H9 (cell line): ENCODE data around the gene IGF1R. TPM values are rescaled to one million over a fixed set of nuclear protein-coding genes. Genes with fewer than 3 reads are reported as not detected.

Experiments used
- DNase-seq: peaks from one replicate; pipeline ENCODE4 v3.0.0-alpha.2; 2017
- H2AFZ ChIP-seq: one replicate; pipeline ENCODE4 v1.6.1; 2013; ENCODE audit warnings: mild to moderate bottlenecking, low read length, control low read depth, moderate library complexity
- H2AK5ac ChIP-seq: 2 replicates; pipeline ENCODE4 v1.6.1; 2013; ENCODE audit warnings: low read length, control low read depth, mixed read lengths; ENCODE audit not compliant: insufficient read length
- H2BK120ac ChIP-seq: one replicate; pipeline ENCODE4 v1.6.1; 2013; ENCODE audit warnings: low read depth, mild to moderate bottlenecking, low read length, control low read depth, inconsistent platforms; ENCODE audit not compliant: poor library complexity, severe bottlenecking
- H2BK12ac ChIP-seq: 2 replicates; pipeline ENCODE4 v1.6.1; 2013; ENCODE audit warnings: low read length, control low read depth, mixed read lengths, low read depth; ENCODE audit not compliant: insufficient read length
- H2BK15ac ChIP-seq: 2 replicates; pipeline ENCODE4 v1.6.1; 2013; ENCODE audit warnings: low read depth, low read length, control low read depth
- H2BK20ac ChIP-seq: one replicate; pipeline ENCODE4 v1.6.1; 2013; ENCODE audit warnings: low read depth, mild to moderate bottlenecking, low read length, control low read depth, inconsistent platforms; ENCODE audit not compliant: poor library complexity, severe bottlenecking
- H2BK5ac ChIP-seq: 2 replicates; pipeline ENCODE4 v1.6.1; 2013; ENCODE audit warnings: low read length, control low read depth, mixed read lengths; ENCODE audit not compliant: insufficient read length
- H3K14ac ChIP-seq: 2 replicates; pipeline ENCODE4 v1.6.1; 2013; ENCODE audit warnings: low read length, control low read depth; ENCODE audit not compliant: insufficient read depth
- H3K18ac ChIP-seq: 2 replicates; pipeline ENCODE4 v1.6.1; 2013; ENCODE audit warnings: low read depth, mild to moderate bottlenecking, mixed read lengths, low read length, control low read depth; ENCODE audit not compliant: insufficient read length
- H3K23ac ChIP-seq: 2 replicates; pipeline ENCODE4 v1.6.1; 2013; ENCODE audit warnings: low read length, control low read depth, mixed read lengths, low read depth; ENCODE audit not compliant: insufficient read length
- H3K23me2 ChIP-seq: 2 replicates; pipeline ENCODE4 v1.6.1; 2013; ENCODE audit warnings: low read depth, mild to moderate bottlenecking, mixed read lengths, low read length, control low read depth; ENCODE audit not compliant: insufficient read length, poor library complexity, severe bottlenecking
- H3K27ac ChIP-seq: 2 replicates; pipeline ENCODE4 v1.5.1; 2013; ENCODE audit warnings: low read length, control low read depth, mixed read lengths, low read depth; ENCODE audit not compliant: insufficient read length
- H3K27me3 ChIP-seq: 2 replicates; pipeline ENCODE4 v1.6.1; 2013; ENCODE audit warnings: low read length, control low read depth, inconsistent platforms; ENCODE audit not compliant: insufficient read depth
- H3K4ac ChIP-seq: 2 replicates; pipeline ENCODE4 v1.6.1; 2013; ENCODE audit warnings: low read depth, mild to moderate bottlenecking, control low read depth, inconsistent platforms, low read length, moderate library complexity
- H3K4me1 ChIP-seq: 2 replicates; pipeline ENCODE4 v1.6.1; 2013; ENCODE audit warnings: low read length, control low read depth, inconsistent platforms; ENCODE audit not compliant: insufficient read depth
- H3K4me2 ChIP-seq: 2 replicates; pipeline ENCODE4 v1.6.1; 2013; ENCODE audit warnings: low read length, control low read depth, mixed read lengths; ENCODE audit not compliant: insufficient read length, insufficient read depth
- H3K56ac ChIP-seq: 2 replicates; pipeline ENCODE4 v1.6.1; 2013; ENCODE audit warnings: low read depth, mild to moderate bottlenecking, mixed read lengths, low read length, control low read depth; ENCODE audit not compliant: insufficient read length
- H3K79me1 ChIP-seq: 2 replicates; pipeline ENCODE4 v1.6.1; 2013; ENCODE audit warnings: low read depth, mild to moderate bottlenecking, moderate library complexity, low read length, control low read depth, inconsistent platforms; ENCODE audit not compliant: insufficient read depth, poor library complexity, severe bottlenecking
- H3K79me2 ChIP-seq: 2 replicates; pipeline ENCODE4 v1.6.1; 2013; ENCODE audit warnings: low read length, control low read depth, inconsistent platforms; ENCODE audit not compliant: insufficient read depth
- H3K9ac ChIP-seq: 2 replicates; pipeline ENCODE4 v1.6.1; 2013; ENCODE audit warnings: low read length, control low read depth, mixed read lengths; ENCODE audit not compliant: insufficient read length; ENCODE audit errors: extremely low read depth
- H3K9me3 ChIP-seq: one replicate; pipeline ENCODE4 v1.6.1; 2013; ENCODE audit warnings: low read depth, low read length, inconsistent platforms; ENCODE audit not compliant: control insufficient read depth
- H3T11ph ChIP-seq: one replicate; pipeline ENCODE4 v1.6.1; 2013; ENCODE audit warnings: mild to moderate bottlenecking, low read length, control low read depth, inconsistent platforms
- H4K20me1 ChIP-seq: one replicate; pipeline ENCODE4 v1.6.1; 2013; ENCODE audit not compliant: control insufficient read depth, insufficient read length, insufficient read depth
- H4K5ac ChIP-seq: 2 replicates; pipeline ENCODE4 v1.6.1; 2013; ENCODE audit warnings: low read depth, mild to moderate bottlenecking, mixed read lengths, low read length, control low read depth; ENCODE audit not compliant: insufficient read length
- H4K8ac ChIP-seq: replicated peaks from 2 replicates; pipeline ENCODE4 v1.6.1; 2013; ENCODE audit warnings: low read length, control low read depth, mixed read lengths, low read depth; ENCODE audit not compliant: insufficient read length
- H4K91ac ChIP-seq: 2 replicates; pipeline ENCODE4 v1.6.1; 2013; ENCODE audit warnings: low read depth, mild to moderate bottlenecking, moderate library complexity, mixed read lengths, low read length, control low read depth; ENCODE audit not compliant: insufficient read length
- H3K27ac Mint-ChIP-seq, 3 experiments: 2 replicates in 2 of 3; 3 replicates in 1 of 3; pipeline ENCODE4 v1.8.0; 2020 to 2021; ENCODE audit warnings: mixed read lengths in 3 of 3, mild to moderate bottlenecking in 1 of 3, moderate library complexity in 1 of 3
- H3K27me3 Mint-ChIP-seq: 2 replicates; pipeline ENCODE4 v1.8.0; 2021; ENCODE audit warnings: low read depth, mild to moderate bottlenecking, moderate library complexity, mixed read lengths
- H3K36me3 Mint-ChIP-seq, 3 experiments: 2 replicates in 2 of 3; 3 replicates in 1 of 3; pipeline ENCODE4 v1.8.0; 2020 to 2021; ENCODE audit warnings: low read depth in 3 of 3, mixed read lengths in 3 of 3; ENCODE audit not compliant: insufficient read depth in 1 of 3
- H3K4me1 Mint-ChIP-seq, 2 experiments: 2 replicates each; pipeline ENCODE4 v1.8.0; 2020; ENCODE audit warnings: mixed read lengths in 2 of 2
- H3K4me3 Mint-ChIP-seq, 2 experiments: 2 replicates in 1 of 2; 3 replicates in 1 of 2; pipeline ENCODE4 v1.8.0; 2020 to 2021; ENCODE audit warnings: mild to moderate bottlenecking in 2 of 2, mixed read lengths in 2 of 2, moderate library complexity in 1 of 2
- H3K9me3 Mint-ChIP-seq, 2 experiments: 2 replicates in 1 of 2; 3 replicates in 1 of 2; pipeline ENCODE4 v1.8.0; 2020; ENCODE audit warnings: mild to moderate bottlenecking in 2 of 2, mixed read lengths in 2 of 2, moderate library complexity in 1 of 2
- WGBS: extraction: QIAGEN DNeasy Blood & Tissue Kit; methylation state at CpG from one replicate; pipeline ENCODE4 v1.1.7; 2013; ENCODE audit warnings: missing lambda C conversion rate, low lambda C conversion rate, mixed read lengths; ENCODE audit not compliant: insufficient read length; ENCODE audit errors: extremely low coverage; 5-methylcytosine and 5-hydroxymethylcytosine counted together
- total RNA-seq: library from RNA; stranded (reverse); gene quantifications from 2 replicates; pipeline ENCODE4 v1.2.1, GENCODE V29; 2021
- TF ChIP-seq, protein P1 (sequence below): fragments of 200-600 bp; sonication (generic); conservative IDR thresholded peaks from 3 replicates; pipeline ENCODE4 v1.8.0; 2021; ENCODE audit warnings: antibody characterized with exemption, mild to moderate bottlenecking

Gene IGF1R
- total RNA-seq, 1 experiment from 2014 or later = 70.0 TPM

DNA sequence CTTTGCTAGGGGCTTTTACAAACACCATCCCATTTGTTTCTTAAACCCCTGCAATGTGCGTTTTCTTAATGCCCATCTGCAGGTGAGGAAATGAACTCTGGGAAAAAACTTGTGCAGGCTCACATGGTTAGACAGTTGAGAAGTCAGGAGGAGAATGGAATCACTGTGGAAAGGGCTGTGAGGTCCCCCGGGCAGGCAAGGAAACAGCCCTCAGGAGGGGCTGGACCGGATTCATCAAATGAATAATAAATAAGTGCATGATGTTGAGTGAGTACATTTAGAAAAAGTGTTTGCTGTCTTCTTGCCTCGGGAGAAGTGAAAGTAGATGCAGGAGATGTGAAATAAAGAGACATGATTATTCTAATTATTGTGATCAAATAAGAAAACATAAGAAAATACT lies 282.7 kb downstream of the IGF1R start:
- DNase-seq = no peak
- Histone ChIP-seq H3K27me3 (no peaks in the 10 kb centered on the region), H3K4ac (no peak overlapping the region), H3K18ac (no peak overlapping the region), H3K23me2 (no peaks in the 10 kb centered on the region), H3K14ac (no peak overlapping the region), H3K9ac (no peak overlapping the region), H2BK120ac (no peak overlapping the region), H3K4me2 (no peak overlapping the region), H2AK5ac (no peak overlapping the region), H4K5ac (no peak overlapping the region), H2BK20ac (no peak overlapping the region), H3K56ac (no peak overlapping the region), H3K79me1 (no peaks in the 10 kb centered on the region), H2BK15ac (no peak overlapping the region), H3K23ac (no peak overlapping the region), H3K79me2 (no peaks in the 10 kb centered on the region), H3K4me1 (no peaks in the 10 kb centered on the region), H2BK12ac (no peak overlapping the region), H2BK5ac (no peak overlapping the region), H3T11ph (no peak overlapping the region), H4K8ac (no peak overlapping the region), H4K91ac (no peak overlapping the region), H3K27ac (no peak overlapping the region), H3K9me3 (no peaks in the 10 kb centered on the region), H4K20me1 (no peaks in the 10 kb centered on the region), H2AFZ (no peak overlapping the region)
- Mint-ChIP-seq H3K27ac (no peak overlapping the region), H3K27me3 (no peaks in the 10 kb centered on the region), H3K36me3 (peaks cover 11 to 79% (median 66%) of the 10 kb centered on the region in 3 experiments; a peak in 5 of 7 replicates), H3K9me3 (no peaks in the 10 kb centered on the region), H3K4me1 (peaks cover 8 to 9% of the 10 kb centered on the region in 2 experiments; a peak in 3 of 4 replicates), H3K4me3 (no peak overlapping the region)
- no CpG with 5 or more reads among the region's 4 CpGs for WGBS
- TF ChIP-seq, protein P1, sequence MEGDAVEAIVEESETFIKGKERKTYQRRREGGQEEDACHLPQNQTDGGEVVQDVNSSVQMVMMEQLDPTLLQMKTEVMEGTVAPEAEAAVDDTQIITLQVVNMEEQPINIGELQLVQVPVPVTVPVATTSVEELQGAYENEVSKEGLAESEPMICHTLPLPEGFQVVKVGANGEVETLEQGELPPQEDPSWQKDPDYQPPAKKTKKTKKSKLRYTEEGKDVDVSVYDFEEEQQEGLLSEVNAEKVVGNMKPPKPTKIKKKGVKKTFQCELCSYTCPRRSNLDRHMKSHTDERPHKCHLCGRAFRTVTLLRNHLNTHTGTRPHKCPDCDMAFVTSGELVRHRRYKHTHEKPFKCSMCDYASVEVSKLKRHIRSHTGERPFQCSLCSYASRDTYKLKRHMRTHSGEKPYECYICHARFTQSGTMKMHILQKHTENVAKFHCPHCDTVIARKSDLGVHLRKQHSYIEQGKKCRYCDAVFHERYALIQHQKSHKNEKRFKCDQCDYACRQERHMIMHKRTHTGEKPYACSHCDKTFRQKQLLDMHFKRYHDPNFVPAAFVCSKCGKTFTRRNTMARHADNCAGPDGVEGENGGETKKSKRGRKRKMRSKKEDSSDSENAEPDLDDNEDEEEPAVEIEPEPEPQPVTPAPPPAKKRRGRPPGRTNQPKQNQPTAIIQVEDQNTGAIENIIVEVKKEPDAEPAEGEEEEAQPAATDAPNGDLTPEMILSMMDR = no peak
